RWPE2 (cell line): ENCODE results near the gene TAS2R42.

Experiments
- ATAC-seq: fragments of 200-7000 bp; cut with Tn5 transposase; 3 replicates; pipeline ENCODE4 v1.9.1; 2021; ENCODE audit warnings: low read depth
- DNase-seq: peaks from one replicate; pipeline ENCODE4 v3.0.0-alpha.2; 2020; ENCODE audit warnings: low spot score
- H3K27ac ChIP-seq: fragments of 450-650 bp; 2 replicates; pipeline ENCODE4 v1.5.1; 2017; ENCODE audit warnings: mild to moderate bottlenecking; ENCODE audit not compliant: poor library complexity, severe bottlenecking
- H3K27me3 ChIP-seq: fragments of 250-450 bp; sonication (Bioruptor Pico); 2 replicates; pipeline ENCODE4 v1.5.1; 2021; ENCODE audit warnings: mild to moderate bottlenecking, moderate library complexity; ENCODE audit not compliant: insufficient read depth, poor library complexity, severe bottlenecking
- H3K36me3 ChIP-seq: fragments of 250-450 bp; sonication (Bioruptor Pico); 2 replicates; pipeline ENCODE4 v1.5.1; 2020; ENCODE audit warnings: low read depth, mild to moderate bottlenecking, moderate library complexity
- H3K4me1 ChIP-seq: fragments of 250-450 bp; sonication (Bioruptor Pico); 2 replicates; pipeline ENCODE4 v1.5.1; 2021; ENCODE audit warnings: mild to moderate bottlenecking, moderate library complexity; ENCODE audit not compliant: insufficient read depth, poor library complexity, severe bottlenecking
- H3K4me3 ChIP-seq: fragments of 250-450 bp; sonication (Bioruptor Pico); 2 replicates; pipeline ENCODE4 v1.5.1; 2021; ENCODE audit warnings: mild to moderate bottlenecking, moderate library complexity; ENCODE audit not compliant: severe bottlenecking
- H3K9me3 ChIP-seq: fragments of 250-450 bp; sonication (Bioruptor Pico); 2 replicates; pipeline ENCODE4 v1.5.1; 2021; ENCODE audit warnings: mild to moderate bottlenecking, moderate library complexity; ENCODE audit not compliant: severe bottlenecking
- TF ChIP-seq, protein P1 (sequence below): fragments of 450-650 bp; IDR thresholded peaks from one replicate; pipeline ENCODE4 v1.5.1; 2017; ENCODE audit warnings: mild to moderate bottlenecking, moderate library complexity; ENCODE audit not compliant: poor library complexity, severe bottlenecking

TAS2R42 gene

DNA sequence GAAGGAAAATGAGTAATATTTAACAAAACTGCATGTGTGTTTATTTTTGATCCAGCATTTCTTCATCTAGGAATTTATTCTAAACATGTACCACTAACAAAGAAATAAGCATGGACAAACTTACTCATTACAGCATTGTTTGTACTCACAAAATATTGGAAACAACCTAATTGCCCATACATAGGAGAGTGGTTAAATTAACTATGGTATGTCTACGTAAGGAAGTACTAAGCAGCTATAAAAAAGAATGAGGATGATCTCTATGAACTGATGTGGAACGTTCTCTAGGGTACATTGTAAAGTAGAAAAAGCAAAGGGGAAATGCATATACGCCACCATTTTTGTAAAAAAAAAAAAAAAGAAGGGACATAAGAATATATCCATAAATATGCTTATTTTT is 17.4 kb upstream of the TAS2R42 start:
- Histone ChIP-seq H3K27ac (no peak overlapping the region), H3K27me3 (no peaks in the 10 kb centered on the region), H3K4me3 (no peak overlapping the region), H3K9me3 (no peaks in the 10 kb centered on the region), H3K36me3 (no peaks in the 10 kb centered on the region), H3K4me1 (no peaks in the 10 kb centered on the region)
- TF ChIP-seq, protein P1, sequence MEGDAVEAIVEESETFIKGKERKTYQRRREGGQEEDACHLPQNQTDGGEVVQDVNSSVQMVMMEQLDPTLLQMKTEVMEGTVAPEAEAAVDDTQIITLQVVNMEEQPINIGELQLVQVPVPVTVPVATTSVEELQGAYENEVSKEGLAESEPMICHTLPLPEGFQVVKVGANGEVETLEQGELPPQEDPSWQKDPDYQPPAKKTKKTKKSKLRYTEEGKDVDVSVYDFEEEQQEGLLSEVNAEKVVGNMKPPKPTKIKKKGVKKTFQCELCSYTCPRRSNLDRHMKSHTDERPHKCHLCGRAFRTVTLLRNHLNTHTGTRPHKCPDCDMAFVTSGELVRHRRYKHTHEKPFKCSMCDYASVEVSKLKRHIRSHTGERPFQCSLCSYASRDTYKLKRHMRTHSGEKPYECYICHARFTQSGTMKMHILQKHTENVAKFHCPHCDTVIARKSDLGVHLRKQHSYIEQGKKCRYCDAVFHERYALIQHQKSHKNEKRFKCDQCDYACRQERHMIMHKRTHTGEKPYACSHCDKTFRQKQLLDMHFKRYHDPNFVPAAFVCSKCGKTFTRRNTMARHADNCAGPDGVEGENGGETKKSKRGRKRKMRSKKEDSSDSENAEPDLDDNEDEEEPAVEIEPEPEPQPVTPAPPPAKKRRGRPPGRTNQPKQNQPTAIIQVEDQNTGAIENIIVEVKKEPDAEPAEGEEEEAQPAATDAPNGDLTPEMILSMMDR = no peak
- ATAC-seq = no peak
- no peak for DNase-seq

DNA sequence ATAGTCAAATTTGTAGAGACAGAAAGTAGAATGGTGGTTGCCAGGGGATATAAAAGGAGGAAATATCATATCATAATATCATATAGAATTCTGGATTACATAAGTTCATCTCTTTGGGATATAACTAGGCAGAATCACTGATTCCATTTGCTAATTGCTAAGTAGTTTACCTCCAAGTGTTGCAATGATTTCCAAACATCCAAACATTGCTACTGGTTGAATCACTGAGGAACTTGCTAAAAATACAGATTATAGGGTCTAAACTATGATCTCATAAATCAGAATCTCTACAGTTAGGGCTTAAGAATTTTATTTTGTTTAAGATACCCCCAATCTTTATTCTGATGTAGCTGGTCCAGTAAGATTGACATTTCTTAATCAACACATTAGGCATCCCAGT is 16.1 kb upstream of the TAS2R42 start:
- no peaks in the 10 kb centered on the region for H3K9me3 ChIP-seq
- no peaks in the 10 kb centered on the region for H3K27me3 ChIP-seq
- TF ChIP-seq, protein P1 = no peak
- no peak overlapping the region for H3K4me3 ChIP-seq
- H3K36me3 ChIP-seq = no peaks in the 10 kb centered on the region
- DNase-seq (no peak), ATAC-seq (no peak)
- no peak overlapping the region for H3K27ac ChIP-seq
- no peaks in the 10 kb centered on the region for H3K4me1 ChIP-seq

DNA sequence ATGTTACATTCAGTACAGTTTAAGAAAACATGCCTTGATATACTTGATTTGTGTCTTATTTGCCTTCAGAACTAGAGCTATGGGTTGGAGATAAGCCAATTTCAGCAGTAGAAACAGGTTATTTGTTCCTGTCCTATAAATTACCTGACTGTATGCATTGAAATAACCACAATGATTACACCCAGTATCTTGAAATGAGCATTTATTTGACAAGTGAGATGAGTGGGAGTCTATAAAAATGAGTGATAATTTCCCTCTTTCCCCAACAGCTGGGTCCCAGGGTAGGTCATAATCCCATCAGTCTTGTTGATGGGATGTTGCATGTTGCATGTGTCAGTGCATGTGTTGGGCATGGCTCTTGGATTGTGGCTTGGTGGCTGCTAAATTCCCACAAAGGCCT is 3.7 kb downstream of the TAS2R42 start:
- Histone ChIP-seq H3K27ac (no peak overlapping the region), H3K36me3 (no peaks in the 10 kb centered on the region), H3K9me3 (no peaks in the 10 kb centered on the region), H3K27me3 (no peaks in the 10 kb centered on the region), H3K4me1 (no peaks in the 10 kb centered on the region), H3K4me3 (no peak overlapping the region)
- TF ChIP-seq, protein P1 = no peak
- no peak for DNase-seq
- ATAC-seq = no peak

DNA sequence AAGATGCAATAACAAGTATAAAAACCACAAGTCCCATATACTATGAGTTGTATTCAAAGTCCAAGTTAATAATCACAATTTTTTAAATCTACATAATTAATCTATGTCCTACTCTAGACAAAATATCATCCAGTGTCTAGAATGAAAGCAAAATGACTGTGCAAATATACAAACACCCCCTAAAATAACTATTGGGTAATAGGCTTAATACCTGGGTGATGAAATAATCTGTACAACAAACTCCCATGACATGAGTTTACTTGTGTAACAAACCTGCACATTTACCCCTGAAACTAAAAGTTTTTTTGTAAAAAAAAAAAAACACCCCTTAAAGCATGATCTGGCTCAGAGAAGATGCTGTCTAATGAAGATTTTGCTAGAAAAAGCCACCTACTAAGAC is 4.2 kb downstream of the TAS2R42 start:
- ATAC-seq (no peak), DNase-seq (no peak)
- Histone ChIP-seq H3K9me3 (no peaks in the 10 kb centered on the region), H3K36me3 (no peaks in the 10 kb centered on the region), H3K27ac (no peak overlapping the region), H3K4me3 (no peak overlapping the region), H3K4me1 (no peaks in the 10 kb centered on the region), H3K27me3 (no peaks in the 10 kb centered on the region)
- TF ChIP-seq, protein P1 = no peak

DNA sequence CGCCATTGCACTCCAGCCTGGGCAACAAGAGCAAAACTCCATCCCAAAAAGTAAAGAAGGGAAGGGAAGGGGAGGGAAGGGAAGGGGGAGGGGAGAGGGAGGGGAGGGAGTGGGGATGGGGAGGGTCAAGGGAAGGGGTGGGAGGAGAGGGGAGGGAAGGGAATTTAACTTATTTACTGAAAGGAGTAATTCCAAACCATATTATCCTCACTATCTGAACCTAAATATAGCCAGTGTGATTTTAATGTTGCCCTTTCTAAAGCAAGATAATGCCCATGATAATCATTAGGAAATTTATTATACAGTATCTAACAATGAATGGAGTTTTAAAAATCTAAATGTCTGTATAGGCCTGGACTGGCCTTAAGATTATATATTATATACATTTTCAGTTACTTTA is 8.5 kb downstream of the TAS2R42 start:
- ATAC-seq (no peak), DNase-seq (no peak)
- no peak overlapping the region for H3K27ac ChIP-seq

More for the DNA sequence above, 8.5 kb downstream of the TAS2R42 start:
- no peaks in the 10 kb centered on the region for H3K4me1 ChIP-seq
- H3K9me3 ChIP-seq = no peaks in the 10 kb centered on the region
- no peak overlapping the region for H3K4me3 ChIP-seq
- H3K36me3 ChIP-seq = no peaks in the 10 kb centered on the region
- H3K27me3 ChIP-seq = no peaks in the 10 kb centered on the region
- TF ChIP-seq, protein P1 = no peak
